Measurements from ENCODE around the gene SH3D19. TPM values are rescaled to one million over a fixed set of nuclear protein-coding genes. Genes with fewer than 3 reads are reported as not detected.
"Not testable (repeated sequence)": the region's sequence is repeated elsewhere in the genome, so short reads cannot be mapped to it uniquely, and the experiment has no call there.

Gene SH3D19
- total RNA-seq, 1 experiment from 2014 or later, result not detected

DNA sequence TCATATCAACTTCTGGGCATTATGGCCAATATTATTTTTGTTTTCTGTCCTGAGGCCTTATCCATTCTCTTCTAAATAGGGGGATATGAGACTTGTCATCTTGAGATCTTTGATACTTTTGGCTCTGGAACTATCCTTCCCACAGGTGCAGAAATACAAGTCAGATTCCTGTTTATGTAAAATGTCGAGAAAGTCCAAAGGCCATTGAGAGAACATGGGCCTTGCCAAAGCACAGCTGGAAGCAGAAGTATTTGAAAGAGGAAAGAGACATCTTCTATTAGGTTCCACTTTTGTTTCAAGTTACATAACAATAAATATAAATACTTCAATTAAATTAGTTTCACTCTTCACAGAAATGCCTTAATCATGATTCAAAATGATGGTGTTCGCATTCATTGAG lies 69.3 kb downstream of the SH3D19 start:
- Histone ChIP-seq H3K9ac (ENCODE audit: low read length) (no peak overlapping the region), H3K4me1 (ENCODE audit: low read length) (no peaks in the 10 kb centered on the region), H3K79me2 (ENCODE audit: low read length) (no peaks in the 10 kb centered on the region), H2AFZ (ENCODE audit: low read length) (no peak overlapping the region), H3K27ac (ENCODE audit: low read length) (no peak overlapping the region), H4K20me1 (ENCODE audit: insufficient read depth, low read depth, low read length) (no peaks in the 10 kb centered on the region), H3K4me2 (ENCODE audit: low read depth, low read length, poor library complexity, severe bottlenecking) (no peak overlapping the region), H3K9me2 (replicated peaks; ENCODE audit: insufficient read depth, low read length) (no peaks in the 10 kb centered on the region), H3K9me3 (ENCODE audit: low read length) (no peaks in the 10 kb centered on the region), H3K27me3 (ENCODE audit: low read length) (no peaks in the 10 kb centered on the region), H3K4me3 (ENCODE audit: low read length) (no peak overlapping the region), H3K36me3 (ENCODE audit: insufficient read depth, low read length) (no peaks in the 10 kb centered on the region)
- no peak for DNase-seq

DNA sequence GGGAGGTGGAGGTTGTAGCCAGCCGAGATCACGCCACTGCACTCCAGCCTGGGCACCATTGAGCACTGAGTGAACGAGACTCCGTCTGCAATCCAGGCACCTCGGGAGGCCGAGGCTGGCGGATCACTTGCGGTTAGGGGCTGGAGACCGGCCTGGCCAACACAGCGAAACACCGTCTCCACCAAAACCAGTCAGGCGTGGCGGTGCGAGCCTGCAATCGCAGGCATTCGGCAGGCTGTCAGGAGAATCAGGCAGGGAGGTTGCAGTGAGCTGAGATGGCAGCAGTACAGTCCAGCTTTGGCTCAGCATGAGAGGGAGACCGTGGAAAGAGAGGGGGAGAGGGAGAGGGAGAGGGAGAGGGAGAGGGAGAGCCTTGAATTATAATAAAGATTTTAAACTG lies 69.7 kb downstream of the SH3D19 start:
- H3K4me2 ChIP-seq (ENCODE audit: low read depth, low read length, poor library complexity, severe bottlenecking); H4K20me1 ChIP-seq (ENCODE audit: insufficient read depth, low read depth, low read length); H3K9ac ChIP-seq (ENCODE audit: low read length): not testable (repeated sequence)

DNA sequence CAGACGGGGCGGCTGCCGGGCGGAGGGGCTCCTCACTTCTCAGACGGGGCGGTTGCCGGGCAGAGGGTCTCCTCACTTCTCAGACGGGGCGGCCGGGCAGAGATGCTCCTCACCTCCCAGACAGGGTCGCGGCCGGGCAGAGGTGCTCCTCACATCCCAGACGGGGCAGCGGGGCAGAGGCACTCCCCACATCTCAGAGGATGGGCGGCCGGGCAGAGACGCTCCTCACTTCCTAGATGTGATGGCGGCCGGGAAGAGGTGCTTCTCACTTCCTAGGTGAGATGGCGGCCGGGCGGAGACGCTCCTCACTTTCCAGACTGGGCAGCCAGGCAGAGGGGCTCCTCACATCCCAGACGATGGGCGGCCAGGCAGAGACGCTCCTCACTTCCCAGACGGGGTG lies 70.2 kb downstream of the SH3D19 start:
- not testable (repeated sequence) for H4K20me1 ChIP-seq (ENCODE audit: insufficient read depth, low read depth, low read length); H3K9ac ChIP-seq (ENCODE audit: low read length); H3K4me3 ChIP-seq (ENCODE audit: low read length); H3K9me3 ChIP-seq (ENCODE audit: low read length); H2AFZ ChIP-seq (ENCODE audit: low read length); H3K9me2 ChIP-seq (replicated peaks; ENCODE audit: insufficient read depth, low read length); H3K27ac ChIP-seq (ENCODE audit: low read length); H3K4me1 ChIP-seq (ENCODE audit: low read length); H3K36me3 ChIP-seq (ENCODE audit: insufficient read depth, low read length); DNase-seq; H3K79me2 ChIP-seq (ENCODE audit: low read length); H3K4me2 ChIP-seq (ENCODE audit: low read depth, low read length, poor library complexity, severe bottlenecking); H3K27me3 ChIP-seq (ENCODE audit: low read length)

More for the DNA sequence above, 69.7 kb downstream of the SH3D19 start:
- not testable (repeated sequence) for H3K79me2 ChIP-seq (ENCODE audit: low read length); DNase-seq; H3K9me2 ChIP-seq (replicated peaks; ENCODE audit: insufficient read depth, low read length); H2AFZ ChIP-seq (ENCODE audit: low read length); H3K27me3 ChIP-seq (ENCODE audit: low read length); H3K9me3 ChIP-seq (ENCODE audit: low read length); H3K4me1 ChIP-seq (ENCODE audit: low read length); H3K4me3 ChIP-seq (ENCODE audit: low read length); H3K36me3 ChIP-seq (ENCODE audit: insufficient read depth, low read length); H3K27ac ChIP-seq (ENCODE audit: low read length)

DNA sequence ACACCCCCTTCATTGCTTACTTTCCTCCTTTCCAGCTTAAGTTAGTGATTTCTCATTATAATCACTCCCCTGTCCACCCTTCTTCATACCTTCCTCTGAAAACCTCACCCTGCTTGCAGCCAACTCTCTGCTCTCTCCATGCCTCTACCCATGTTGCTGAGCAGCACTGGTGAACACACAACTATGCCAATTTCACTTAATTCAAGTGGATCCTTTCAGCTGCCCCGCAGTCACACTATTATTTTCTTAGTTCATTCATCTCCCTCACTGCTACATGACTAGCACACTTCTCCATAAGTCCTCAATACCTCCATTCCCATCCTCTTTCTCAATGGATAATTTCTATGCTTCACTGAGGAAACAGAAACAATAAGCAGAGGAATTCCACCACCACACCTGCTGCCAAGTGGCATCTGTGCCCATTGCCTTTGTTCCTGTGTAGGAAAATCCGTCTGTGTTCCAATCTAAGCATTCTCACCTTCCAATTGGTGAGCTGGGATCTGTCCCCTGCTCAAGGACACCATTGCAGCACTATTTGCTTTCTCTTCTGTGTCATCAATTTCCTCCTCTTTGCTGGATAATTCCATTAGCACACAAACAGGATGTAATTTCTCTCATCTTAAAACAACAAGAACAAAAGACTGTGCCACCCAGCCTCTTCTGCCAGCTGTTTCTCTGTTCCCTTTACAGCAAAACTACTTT lies 73.7 kb downstream of the SH3D19 start:
- Histone ChIP-seq H3K27ac (ENCODE audit: low read length) (no peak overlapping the region), H3K4me1 (ENCODE audit: low read length) (no peaks in the 10 kb centered on the region), H3K36me3 (ENCODE audit: insufficient read depth, low read length) (no peaks in the 10 kb centered on the region), H3K9me3 (ENCODE audit: low read length) (no peaks in the 10 kb centered on the region), H4K20me1 (ENCODE audit: insufficient read depth, low read depth, low read length) (no peaks in the 10 kb centered on the region), H3K4me2 (ENCODE audit: low read depth, low read length, poor library complexity, severe bottlenecking) (no peak overlapping the region), H3K9ac (ENCODE audit: low read length) (no peak overlapping the region), H3K27me3 (ENCODE audit: low read length) (no peaks in the 10 kb centered on the region), H2AFZ (ENCODE audit: low read length) (no peak overlapping the region), H3K79me2 (ENCODE audit: low read length) (no peaks in the 10 kb centered on the region), H3K4me3 (ENCODE audit: low read length) (no peak overlapping the region), H3K9me2 (replicated peaks; ENCODE audit: insufficient read depth, low read length) (no peaks in the 10 kb centered on the region)
- DNase-seq, result no peak

DNA sequence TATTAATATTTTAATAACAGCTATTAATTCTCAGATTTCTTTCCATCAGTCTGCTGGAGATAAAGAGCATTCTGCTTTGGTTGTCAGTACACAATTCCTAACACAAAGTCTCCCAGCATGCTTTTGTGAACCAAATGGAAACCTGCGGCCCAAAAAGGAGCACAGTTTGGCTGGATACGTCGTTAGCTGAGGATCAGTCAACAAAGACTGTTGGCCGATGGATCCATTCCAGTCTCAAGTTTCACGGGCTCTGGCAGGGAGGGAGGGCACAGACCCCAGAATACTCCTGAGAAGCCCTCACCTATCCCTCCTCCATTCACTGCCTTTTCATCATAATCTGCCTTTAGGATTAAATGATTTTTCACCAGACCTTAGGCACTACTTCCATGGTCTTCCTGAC lies 74.7 kb downstream of the SH3D19 start:
- Histone ChIP-seq H2AFZ (ENCODE audit: low read length) (no peak overlapping the region), H3K27ac (ENCODE audit: low read length) (no peak overlapping the region), H3K4me3 (ENCODE audit: low read length) (no peak overlapping the region), H3K4me1 (ENCODE audit: low read length) (no peaks in the 10 kb centered on the region), H3K27me3 (ENCODE audit: low read length) (no peaks in the 10 kb centered on the region), H3K4me2 (ENCODE audit: low read depth, low read length, poor library complexity, severe bottlenecking) (no peak overlapping the region), H3K9me3 (ENCODE audit: low read length) (no peaks in the 10 kb centered on the region), H3K79me2 (ENCODE audit: low read length) (no peaks in the 10 kb centered on the region), H3K9ac (ENCODE audit: low read length) (no peak overlapping the region), H3K9me2 (replicated peaks; ENCODE audit: insufficient read depth, low read length) (no peaks in the 10 kb centered on the region), H4K20me1 (ENCODE audit: insufficient read depth, low read depth, low read length) (no peaks in the 10 kb centered on the region), H3K36me3 (ENCODE audit: insufficient read depth, low read length) (no peaks in the 10 kb centered on the region)
- no peak for DNase-seq

DNA sequence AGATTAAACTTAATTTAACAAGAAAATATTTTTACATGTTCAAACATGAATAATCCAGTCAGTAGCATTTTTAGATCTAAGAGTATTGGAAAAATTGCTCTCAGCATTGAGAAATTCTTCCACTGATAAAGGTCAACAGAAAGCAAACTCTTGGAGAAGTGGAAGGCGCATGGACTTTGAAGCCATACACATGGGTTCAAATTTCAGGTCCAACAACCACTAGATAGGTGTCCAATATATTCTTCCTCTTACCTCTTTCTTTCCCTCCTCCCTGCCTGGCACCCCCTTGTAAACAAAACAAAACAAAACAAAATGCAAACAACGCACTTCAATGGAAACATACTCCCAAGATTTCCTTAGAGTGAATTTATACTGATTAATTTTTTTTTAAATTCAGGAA lies 76.9 kb downstream of the SH3D19 start:
- no peak overlapping the region for H2AFZ ChIP-seq (ENCODE audit: low read length)
- H3K9me3 ChIP-seq (ENCODE audit: low read length), result no peaks in the 10 kb centered on the region

DNA sequence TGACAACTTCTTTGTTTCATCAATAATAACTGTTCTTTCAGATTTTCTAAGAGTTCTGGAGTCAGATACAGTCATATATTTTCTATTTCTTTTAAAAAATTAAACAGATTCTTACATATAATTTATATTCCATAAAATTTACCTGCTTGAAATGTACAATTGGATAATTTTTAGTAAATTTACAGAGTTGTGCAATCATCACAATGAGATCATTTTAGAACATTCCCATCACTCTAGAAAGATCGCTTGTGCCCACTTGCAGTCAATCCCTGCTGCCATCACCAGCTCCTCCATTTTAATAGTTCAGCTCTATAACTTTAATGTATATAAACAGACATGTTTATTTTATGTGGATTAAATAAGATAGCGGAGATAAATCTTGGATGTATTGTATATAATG lies 78.0 kb downstream of the SH3D19 start:
- H3K4me2 ChIP-seq (ENCODE audit: low read depth, low read length, poor library complexity, severe bottlenecking), result no peak overlapping the region

More for the DNA sequence above, 76.9 kb downstream of the SH3D19 start:
- Histone ChIP-seq H3K9ac (ENCODE audit: low read length) (no peak overlapping the region), H3K4me3 (ENCODE audit: low read length) (no peak overlapping the region), H3K79me2 (ENCODE audit: low read length) (no peaks in the 10 kb centered on the region), H3K9me2 (replicated peaks; ENCODE audit: insufficient read depth, low read length) (no peaks in the 10 kb centered on the region), H3K27me3 (ENCODE audit: low read length) (no peaks in the 10 kb centered on the region), H4K20me1 (ENCODE audit: insufficient read depth, low read depth, low read length) (no peaks in the 10 kb centered on the region), H3K4me2 (ENCODE audit: low read depth, low read length, poor library complexity, severe bottlenecking) (no peak overlapping the region), H3K4me1 (ENCODE audit: low read length) (no peaks in the 10 kb centered on the region), H3K36me3 (ENCODE audit: insufficient read depth, low read length) (no peaks in the 10 kb centered on the region), H3K27ac (ENCODE audit: low read length) (no peak overlapping the region)
- DNase-seq, result no peak

DNA sequence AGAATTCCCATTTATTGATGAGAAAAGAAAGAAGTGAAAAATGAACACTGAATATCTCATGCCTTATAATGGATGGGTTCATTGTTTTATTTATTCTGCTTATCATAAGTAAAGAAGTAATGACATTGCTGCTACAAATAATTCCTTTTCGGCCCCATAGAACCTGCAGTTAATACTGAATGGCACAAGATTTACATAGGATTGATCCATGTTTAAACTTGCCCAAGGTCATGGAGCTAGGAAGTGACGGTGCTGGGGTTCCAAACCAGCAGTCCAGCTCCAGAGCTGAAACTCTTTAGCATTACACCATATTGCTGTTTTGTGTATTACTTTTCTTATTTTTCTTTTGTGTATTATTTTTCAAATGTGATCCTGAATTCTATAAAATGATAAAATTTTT lies 78.7 kb downstream of the SH3D19 start:
- Histone ChIP-seq H2AFZ (ENCODE audit: low read length) (no peak overlapping the region), H3K27ac (ENCODE audit: low read length) (no peak overlapping the region), H3K36me3 (ENCODE audit: insufficient read depth, low read length) (no peaks in the 10 kb centered on the region), H3K4me1 (ENCODE audit: low read length) (no peaks in the 10 kb centered on the region), H3K9me2 (replicated peaks; ENCODE audit: insufficient read depth, low read length) (no peaks in the 10 kb centered on the region), H3K9me3 (ENCODE audit: low read length) (no peaks in the 10 kb centered on the region), H3K4me2 (ENCODE audit: low read depth, low read length, poor library complexity, severe bottlenecking) (no peak overlapping the region), H3K9ac (ENCODE audit: low read length) (no peak overlapping the region), H3K27me3 (ENCODE audit: low read length) (no peaks in the 10 kb centered on the region), H3K4me3 (ENCODE audit: low read length) (no peak overlapping the region), H4K20me1 (ENCODE audit: insufficient read depth, low read depth, low read length) (no peaks in the 10 kb centered on the region), H3K79me2 (ENCODE audit: low read length) (no peaks in the 10 kb centered on the region)
- no peak for DNase-seq

More for the DNA sequence above, 78.0 kb downstream of the SH3D19 start:
- H2AFZ ChIP-seq (ENCODE audit: low read length), result no peak overlapping the region
- no peaks in the 10 kb centered on the region for H3K9me2 ChIP-seq (replicated peaks; ENCODE audit: insufficient read depth, low read length)
- no peaks in the 10 kb centered on the region for H4K20me1 ChIP-seq (ENCODE audit: insufficient read depth, low read depth, low read length)
- H3K4me3 ChIP-seq (ENCODE audit: low read length), result no peak overlapping the region
- no peak for DNase-seq
- no peak overlapping the region for H3K9ac ChIP-seq (ENCODE audit: low read length)
- no peak overlapping the region for H3K27ac ChIP-seq (ENCODE audit: low read length)
- H3K79me2 ChIP-seq (ENCODE audit: low read length), result no peaks in the 10 kb centered on the region
- H3K27me3 ChIP-seq (ENCODE audit: low read length), result no peaks in the 10 kb centered on the region
- no peaks in the 10 kb centered on the region for H3K9me3 ChIP-seq (ENCODE audit: low read length)
- no peaks in the 10 kb centered on the region for H3K36me3 ChIP-seq (ENCODE audit: insufficient read depth, low read length)
- no peaks in the 10 kb centered on the region for H3K4me1 ChIP-seq (ENCODE audit: low read length)

Measured in Karpas-422 (cell line).